ENCODE results near the gene STARD5.
A peak's percentile ranks its signal among the peaks of the same experiment; 100 is the strongest.

The STARD5 gene

DNA sequence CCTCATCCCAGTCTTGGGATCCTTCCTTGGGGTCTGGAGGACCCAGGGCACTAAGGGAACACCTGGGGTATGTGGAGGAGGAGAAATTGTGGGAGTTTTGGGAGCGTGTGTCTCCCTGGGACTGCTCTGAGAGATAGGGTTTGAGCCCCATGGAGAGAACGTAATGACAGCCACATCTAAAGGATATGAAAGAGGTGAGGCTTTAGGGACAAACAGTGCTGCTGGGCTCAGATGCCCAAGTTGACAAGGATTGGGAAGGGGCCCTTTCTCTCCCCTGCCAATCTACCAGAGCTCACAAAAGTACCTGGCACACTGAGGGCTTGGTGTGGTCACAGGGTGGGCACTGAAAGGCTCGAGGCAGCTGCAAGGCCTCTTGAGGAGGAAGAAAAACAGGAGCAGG, 13.3 kb upstream of the STARD5 start:
- DNase-seq (ENCODE audit: low read depth), result no peak
- TF ChIP-seq, protein P1, sequence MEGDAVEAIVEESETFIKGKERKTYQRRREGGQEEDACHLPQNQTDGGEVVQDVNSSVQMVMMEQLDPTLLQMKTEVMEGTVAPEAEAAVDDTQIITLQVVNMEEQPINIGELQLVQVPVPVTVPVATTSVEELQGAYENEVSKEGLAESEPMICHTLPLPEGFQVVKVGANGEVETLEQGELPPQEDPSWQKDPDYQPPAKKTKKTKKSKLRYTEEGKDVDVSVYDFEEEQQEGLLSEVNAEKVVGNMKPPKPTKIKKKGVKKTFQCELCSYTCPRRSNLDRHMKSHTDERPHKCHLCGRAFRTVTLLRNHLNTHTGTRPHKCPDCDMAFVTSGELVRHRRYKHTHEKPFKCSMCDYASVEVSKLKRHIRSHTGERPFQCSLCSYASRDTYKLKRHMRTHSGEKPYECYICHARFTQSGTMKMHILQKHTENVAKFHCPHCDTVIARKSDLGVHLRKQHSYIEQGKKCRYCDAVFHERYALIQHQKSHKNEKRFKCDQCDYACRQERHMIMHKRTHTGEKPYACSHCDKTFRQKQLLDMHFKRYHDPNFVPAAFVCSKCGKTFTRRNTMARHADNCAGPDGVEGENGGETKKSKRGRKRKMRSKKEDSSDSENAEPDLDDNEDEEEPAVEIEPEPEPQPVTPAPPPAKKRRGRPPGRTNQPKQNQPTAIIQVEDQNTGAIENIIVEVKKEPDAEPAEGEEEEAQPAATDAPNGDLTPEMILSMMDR (IDR thresholded peaks at IDR 0.05; ENCODE audit: low read depth, low read length), result no peak
- no peak for TF ChIP-seq MYC (IDR thresholded peaks at IDR 0.05; ENCODE audit: low read depth, low read length)
- TF ChIP-seq, protein P2, sequence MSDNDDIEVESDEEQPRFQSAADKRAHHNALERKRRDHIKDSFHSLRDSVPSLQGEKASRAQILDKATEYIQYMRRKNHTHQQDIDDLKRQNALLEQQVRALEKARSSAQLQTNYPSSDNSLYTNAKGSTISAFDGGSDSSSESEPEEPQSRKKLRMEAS (IDR thresholded peaks at IDR 0.05; ENCODE audit: low read depth, low read length), result no peak
- TF ChIP-seq POLR2A (IDR thresholded peaks at IDR 0.05; ENCODE audit: extremely low read depth, insufficient read length), result no peak
- no peak overlapping the region for H3K4me3 ChIP-seq (ENCODE audit: low read depth, low read length)

DNA sequence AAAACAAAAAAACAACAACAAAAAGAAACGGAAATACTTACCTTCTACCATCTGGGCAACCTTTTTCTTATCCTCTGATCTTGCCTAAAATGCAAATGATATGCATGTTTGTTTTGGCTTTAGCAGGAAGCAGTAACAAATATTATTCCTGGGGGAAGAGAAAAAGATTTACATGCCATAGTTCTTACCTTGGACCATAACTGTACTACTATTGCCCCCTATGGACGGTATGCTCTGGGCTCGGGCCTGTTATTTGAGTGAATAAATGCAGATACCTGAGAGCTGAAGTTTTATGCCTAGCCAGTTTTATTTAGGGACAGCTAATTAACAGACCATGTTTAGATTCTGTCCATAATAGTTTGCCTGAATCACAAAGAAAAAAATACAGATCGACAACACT, 12.6 kb upstream of the STARD5 start:
- peak; percentile 50 for DNase-seq (ENCODE audit: low read depth)
- TF ChIP-seq, protein P1 (IDR thresholded peaks at IDR 0.05; ENCODE audit: low read depth, low read length), result peak; percentile 48
- TF ChIP-seq POLR2A (IDR thresholded peaks at IDR 0.05; ENCODE audit: extremely low read depth, insufficient read length), result no peak
- H3K4me3 ChIP-seq (ENCODE audit: low read depth, low read length), result no peak overlapping the region

DNA sequence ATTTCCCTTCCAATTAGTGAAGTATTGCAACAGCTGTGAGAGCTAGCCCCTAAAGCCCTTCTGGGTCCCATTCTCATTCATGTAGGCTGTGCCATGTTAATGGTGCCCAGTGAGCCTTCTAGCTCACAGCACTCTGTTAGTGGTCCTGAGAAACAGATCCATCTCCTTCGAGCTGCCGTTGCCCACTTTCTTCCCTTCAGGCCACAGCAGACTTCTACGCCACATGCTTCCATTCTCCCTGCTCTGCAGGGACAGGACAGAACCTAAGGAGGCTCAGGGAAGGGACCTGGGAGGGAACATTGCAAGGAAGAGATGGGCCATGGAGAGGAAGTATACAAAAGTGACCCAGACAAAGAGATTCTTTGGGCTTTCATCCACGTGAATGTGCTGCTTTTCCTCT, 11.7 kb upstream of the STARD5 start:
- no peak overlapping the region for H3K4me3 ChIP-seq (ENCODE audit: low read depth, low read length)
- TF ChIP-seq, protein P1 (IDR thresholded peaks at IDR 0.05; ENCODE audit: low read depth, low read length), result no peak
- TF ChIP-seq, protein P2 (IDR thresholded peaks at IDR 0.05; ENCODE audit: low read depth, low read length), result no peak
- TF ChIP-seq POLR2A (IDR thresholded peaks at IDR 0.05; ENCODE audit: extremely low read depth, insufficient read length) (no peak), MYC (IDR thresholded peaks at IDR 0.05; ENCODE audit: low read depth, low read length) (no peak)
- no peak for DNase-seq (ENCODE audit: low read depth)

DNA sequence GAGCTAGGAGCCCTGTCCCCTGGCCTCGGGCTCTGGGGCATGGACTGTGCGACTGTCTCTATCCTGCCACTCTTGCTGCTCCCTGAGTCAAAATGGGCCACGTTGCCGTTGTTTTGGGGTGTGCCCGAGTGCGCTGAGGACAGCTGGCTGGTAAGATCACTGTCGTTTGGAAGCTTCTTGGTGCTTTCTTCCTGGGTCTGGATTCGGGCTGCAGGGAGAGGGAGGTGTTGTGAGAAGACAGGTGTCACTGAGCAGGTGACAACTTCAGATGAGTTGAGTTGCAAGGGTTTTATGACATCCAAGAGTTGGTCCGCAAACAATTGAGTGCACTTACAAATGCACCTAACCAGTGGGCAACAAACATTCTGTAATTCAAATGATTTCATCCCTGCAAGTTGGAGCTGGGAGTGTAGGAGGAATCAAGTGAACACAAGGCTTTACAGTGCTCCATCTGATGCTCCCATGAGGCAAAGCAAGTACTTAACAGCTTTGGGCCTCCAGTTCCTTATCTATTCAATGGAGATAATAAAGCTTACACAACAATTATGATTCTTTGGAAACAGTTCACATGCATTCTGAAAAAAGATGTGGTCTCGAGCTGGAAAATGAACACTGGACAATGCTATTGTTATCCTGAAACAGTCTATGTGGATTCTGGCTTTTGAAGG, 11.0 kb upstream of the STARD5 start:
- no peak for TF ChIP-seq MYC (IDR thresholded peaks at IDR 0.05; ENCODE audit: low read depth, low read length)
- no peak for TF ChIP-seq POLR2A (IDR thresholded peaks at IDR 0.05; ENCODE audit: extremely low read depth, insufficient read length)
- TF ChIP-seq, protein P1 (IDR thresholded peaks at IDR 0.05; ENCODE audit: low read depth, low read length), result no peak
- TF ChIP-seq, protein P2 (IDR thresholded peaks at IDR 0.05; ENCODE audit: low read depth, low read length), result no peak
- no peak for DNase-seq (ENCODE audit: low read depth)
- H3K4me3 ChIP-seq (ENCODE audit: low read depth, low read length), result no peak overlapping the region

DNA sequence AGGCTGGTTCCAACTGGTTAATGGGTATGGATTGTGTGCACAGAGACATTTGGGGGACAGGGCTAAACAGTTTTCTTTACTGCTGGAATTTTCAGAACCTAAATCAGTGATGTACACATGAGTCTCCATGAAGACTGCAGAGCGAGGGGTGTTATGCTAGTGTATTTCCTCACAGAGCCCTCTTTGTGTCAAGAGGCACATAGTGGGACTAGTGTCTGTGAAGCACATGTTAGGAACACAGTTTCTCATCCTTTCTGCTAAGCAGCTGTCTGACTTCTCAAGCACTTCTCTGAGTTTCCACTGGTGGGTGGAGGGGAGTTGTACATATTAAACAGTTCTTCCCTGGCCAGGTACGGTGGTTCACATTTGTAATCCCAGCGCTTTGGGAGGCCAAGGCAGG, 9.4 kb upstream of the STARD5 start:
- no peak overlapping the region for H3K4me3 ChIP-seq (ENCODE audit: low read depth, low read length)
- TF ChIP-seq, protein P2 (IDR thresholded peaks at IDR 0.05; ENCODE audit: low read depth, low read length), result no peak
- no peak for TF ChIP-seq POLR2A (IDR thresholded peaks at IDR 0.05; ENCODE audit: extremely low read depth, insufficient read length)
- TF ChIP-seq, protein P1 (IDR thresholded peaks at IDR 0.05; ENCODE audit: low read depth, low read length), result no peak
- TF ChIP-seq MYC (IDR thresholded peaks at IDR 0.05; ENCODE audit: low read depth, low read length), result no peak
- DNase-seq (ENCODE audit: low read depth), result no peak

DNA sequence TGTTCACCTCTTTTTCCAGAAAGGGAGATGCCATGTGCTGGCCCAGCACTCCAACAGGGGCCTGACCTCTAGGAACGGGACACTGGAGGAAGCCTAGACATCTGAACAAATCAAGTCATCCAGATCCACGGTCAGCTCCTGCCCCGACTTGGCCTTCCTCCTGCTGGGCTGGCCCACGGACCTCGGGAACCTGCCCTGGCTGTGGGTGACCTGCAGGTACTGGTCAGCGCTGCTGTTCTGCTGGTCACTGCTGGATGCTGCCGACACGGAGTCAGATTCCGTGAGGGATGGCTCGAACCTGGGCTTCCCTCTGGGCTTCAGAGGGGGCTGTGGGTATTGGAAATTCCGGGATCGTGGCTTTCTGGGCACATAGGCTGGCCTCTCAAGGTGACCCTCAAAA, 8.4 kb upstream of the STARD5 start:
- TF ChIP-seq, protein P1 (IDR thresholded peaks at IDR 0.05; ENCODE audit: low read depth, low read length), result no peak
- no peak for TF ChIP-seq POLR2A (IDR thresholded peaks at IDR 0.05; ENCODE audit: extremely low read depth, insufficient read length)
- TF ChIP-seq, protein P2 (IDR thresholded peaks at IDR 0.05; ENCODE audit: low read depth, low read length), result no peak
- TF ChIP-seq MYC (IDR thresholded peaks at IDR 0.05; ENCODE audit: low read depth, low read length), result no peak
- H3K4me3 ChIP-seq (ENCODE audit: low read depth, low read length), result no peak overlapping the region
- DNase-seq (ENCODE audit: low read depth), result no peak
